Stimulated activated CD4-positive, alpha-beta T cell treated with anti-CD3 and anti-CD28 coated beads, TNF-alpha, amount 100 ng/mL, for 4 hours (primary cell): ENCODE data around the gene RPRML.
"Not testable (repeated sequence)": the region's sequence is repeated elsewhere in the genome, so short reads cannot be mapped to it uniquely, and the experiment has no call there.

Experiments
- DNase-seq, 3 experiments: peaks; one replicate each; pipeline ENCODE4 v3.0.0-alpha.2; 2020; ENCODE audit warnings: low read depth in 3 of 3

The RPRML gene

GRCh38 chr17:46976626-46977270 lies 2.3 kb downstream of the RPRML start:
- DNase-seq, result no peak

GRCh38 chr17:46975287-46975686 lies 3.8 kb downstream of the RPRML start:
- DNase-seq, result no peak

GRCh38 chr17:46974086-46974485 lies 5.0 kb downstream of the RPRML start:
- no peak for DNase-seq

- no peak for DNase-seq
These were observed 6.7 kb downstream of the RPRML start for GRCh38 chr17:46972346-46972745.

GRCh38 chr17:46971647-46972300 lies 7.3 kb downstream of the RPRML start:
- DNase-seq, result no peak

GRCh38 chr17:46968896-46969295 lies 10.2 kb downstream of the RPRML start:
- no peak for DNase-seq

GRCh38 chr17:46968224-46968834 lies 10.7 kb downstream of the RPRML start:
- DNase-seq, result no peak

GRCh38 chr17:46964315-46965265 lies 14.5 kb downstream of the RPRML start:
- DNase-seq, result no peak

GRCh38 chr17:46963571-46963970 lies 15.5 kb downstream of the RPRML start:
- DNase-seq, result no peak

GRCh38 chr17:46962374-46962790 lies 16.7 kb downstream of the RPRML start:
- DNase-seq, result no peak

- DNase-seq, result no peak
These were observed 18.9 kb downstream of the RPRML start for GRCh38 chr17:46960152-46960551.

GRCh38 chr17:46958041-46958591 lies 20.9 kb downstream of the RPRML start:
- DNase-seq, result no peak

- not testable (repeated sequence) for DNase-seq
These were observed 25.9 kb downstream of the RPRML start for GRCh38 chr17:46953191-46953590.

GRCh38 chr17:46952115-46952514 lies 26.9 kb downstream of the RPRML start:
- no peak for DNase-seq

- no peak for DNase-seq
These were observed 27.3 kb downstream of the RPRML start for GRCh38 chr17:46951706-46952105.

- DNase-seq, result no peak
These were observed 27.9 kb downstream of the RPRML start for GRCh38 chr17:46950997-46951621.

- no peak for DNase-seq
These were observed 28.6 kb downstream of the RPRML start for GRCh38 chr17:46950342-46950996.

GRCh38 chr17:46949291-46950174 lies 29.5 kb downstream of the RPRML start:
- no peak for DNase-seq

- no peak for DNase-seq
These were observed 30.5 kb downstream of the RPRML start for GRCh38 chr17:46948544-46948943.

- DNase-seq, result no peak
These were observed 31.8 kb downstream of the RPRML start for GRCh38 chr17:46947216-46947615.
